Measurements from ENCODE around the gene CYP27B1. TPM values are rescaled to one million over a fixed set of nuclear protein-coding genes. Genes with fewer than 3 reads are reported as not detected.
"Not testable (repeated sequence)": the region's sequence is repeated elsewhere in the genome, so short reads cannot be mapped to it uniquely, and the experiment has no call there.

The CYP27B1 gene
- polyA plus RNA-seq, 4 donors, result 1.00 to 1.5 (median 1.1) TPM

- DNase-seq (ENCODE audit: low read depth in 4 of 4, low spot score in 3 of 4), result no peak
Observed at GRCh38 chr12:57724003-57724935, 42.6 kb downstream of the CYP27B1 start.

- DNase-seq (ENCODE audit: low read depth in 4 of 4, low spot score in 3 of 4), result no peak
Observed at GRCh38 chr12:57723630-57723962, 43.3 kb downstream of the CYP27B1 start.

- no peak for DNase-seq (ENCODE audit: low read depth in 4 of 4, low spot score in 3 of 4)
Observed at GRCh38 chr12:57722716-57723629, 43.9 kb downstream of the CYP27B1 start.

- DNase-seq (ENCODE audit: low read depth in 4 of 4, low spot score in 3 of 4), result not testable (repeated sequence)
Observed at GRCh38 chr12:57721846-57722608, 44.9 kb downstream of the CYP27B1 start.

GRCh38 chr12:57720606-57721595, 46.0 kb downstream of the CYP27B1 start:
- no peak for DNase-seq (ENCODE audit: low read depth in 4 of 4, low spot score in 3 of 4)

GRCh38 chr12:57719777-57720605, 46.9 kb downstream of the CYP27B1 start:
- no peak for DNase-seq (ENCODE audit: low read depth in 4 of 4, low spot score in 3 of 4)

GRCh38 chr12:57718641-57719528, 48.0 kb downstream of the CYP27B1 start:
- no peak for DNase-seq (ENCODE audit: low read depth in 4 of 4, low spot score in 3 of 4)

GRCh38 chr12:57717846-57718640, 48.8 kb downstream of the CYP27B1 start:
- DNase-seq (ENCODE audit: low read depth in 4 of 4, low spot score in 3 of 4), result no peak

GRCh38 chr12:57717131-57717530, 49.7 kb downstream of the CYP27B1 start:
- no peak for DNase-seq (ENCODE audit: low read depth in 4 of 4, low spot score in 3 of 4)

GRCh38 chr12:57716305-57716704, 50.6 kb downstream of the CYP27B1 start:
- DNase-seq (ENCODE audit: low read depth in 4 of 4, low spot score in 3 of 4), result no peak

GRCh38 chr12:57715786-57716185, 51.1 kb downstream of the CYP27B1 start:
- no peak for DNase-seq (ENCODE audit: low read depth in 4 of 4, low spot score in 3 of 4)

- not testable (repeated sequence) for DNase-seq (ENCODE audit: low read depth in 4 of 4, low spot score in 3 of 4)
Observed at GRCh38 chr12:57715036-57715748, 51.7 kb downstream of the CYP27B1 start.

GRCh38 chr12:57713209-57713608, 53.7 kb downstream of the CYP27B1 start:
- DNase-seq (ENCODE audit: low read depth in 4 of 4, low spot score in 3 of 4), result no peak

GRCh38 chr12:57712701-57713100, 54.2 kb downstream of the CYP27B1 start:
- DNase-seq (ENCODE audit: low read depth in 4 of 4, low spot score in 3 of 4), result no peak
